Activated CD8-positive, alpha-beta T cell treated with anti-CD3 and anti-CD28 coated beads for 36 hours (primary cell): ENCODE measurements around the gene EHD1. TPM values are rescaled to one million over a fixed set of nuclear protein-coding genes. Genes with fewer than 3 reads are reported as not detected.

Experiments used
- ATAC-seq: fragments of 200-7000 bp; cut with Tn5 transposase; one replicate; pipeline ENCODE4 v1.10.0; 2021; ENCODE audit warnings: mild to moderate bottlenecking, moderate library complexity
- CTCF ChIA-PET: fragments of 350-600 bp; sonication (Branson Sonifier 250); formaldehyde crosslinking; loops from one replicate; lab custom pipeline; 2021; ENCODE audit warnings: antibody characterized with exemption; lab: Charles Lee
- POLR2A ChIA-PET: fragments of 350-600 bp; sonication (Branson Sonifier 250); formaldehyde crosslinking; loops from one replicate; lab custom pipeline; 2021; ENCODE audit warnings: antibody characterized with exemption; lab: Charles Lee
- DNase-seq: peaks from one replicate; pipeline ENCODE4 v3.0.0-alpha.2; 2020
- H3K27ac Mint-ChIP-seq: one replicate; pipeline ENCODE4 v1.8.0; 2021; ENCODE audit warnings: mild to moderate bottlenecking, mixed read lengths
- H3K27me3 Mint-ChIP-seq: one replicate; pipeline ENCODE4 v1.8.0; 2021; ENCODE audit warnings: mixed read lengths
- H3K36me3 Mint-ChIP-seq: one replicate; pipeline ENCODE4 v1.8.0; 2021; ENCODE audit warnings: low read depth, mixed read lengths
- H3K4me1 Mint-ChIP-seq: one replicate; pipeline ENCODE4 v1.8.0; 2021; ENCODE audit warnings: low read depth, mixed read lengths
- H3K4me3 Mint-ChIP-seq: one replicate; pipeline ENCODE4 v1.8.0; 2021; ENCODE audit warnings: mild to moderate bottlenecking, moderate library complexity, mixed read lengths
- H3K9me3 Mint-ChIP-seq: one replicate; pipeline ENCODE4 v1.8.0; 2021; ENCODE audit warnings: mixed read lengths
- intact Hi-C: fragments of 100-400 bp; cut with micrococcal nuclease; formaldehyde crosslinking; loops from one replicate; pipeline ENCODE4 v1.10.0; 2022
- total RNA-seq, 2 experiments: library from RNA; stranded (reverse); gene quantifications; one replicate each; pipeline ENCODE4 v1.2.3, GENCODE V29; 2021
- TF ChIP-seq, protein P1 (sequence below): fragments of 200-600 bp; IDR thresholded peaks from one replicate; pipeline ENCODE4 v1.8.0; 2022; ENCODE audit warnings: antibody characterized with exemption, mild to moderate bottlenecking

The EHD1 gene
- total RNA-seq, 2 experiments from 2014 or later, result 60.3 to 65.1 TPM

DNA sequence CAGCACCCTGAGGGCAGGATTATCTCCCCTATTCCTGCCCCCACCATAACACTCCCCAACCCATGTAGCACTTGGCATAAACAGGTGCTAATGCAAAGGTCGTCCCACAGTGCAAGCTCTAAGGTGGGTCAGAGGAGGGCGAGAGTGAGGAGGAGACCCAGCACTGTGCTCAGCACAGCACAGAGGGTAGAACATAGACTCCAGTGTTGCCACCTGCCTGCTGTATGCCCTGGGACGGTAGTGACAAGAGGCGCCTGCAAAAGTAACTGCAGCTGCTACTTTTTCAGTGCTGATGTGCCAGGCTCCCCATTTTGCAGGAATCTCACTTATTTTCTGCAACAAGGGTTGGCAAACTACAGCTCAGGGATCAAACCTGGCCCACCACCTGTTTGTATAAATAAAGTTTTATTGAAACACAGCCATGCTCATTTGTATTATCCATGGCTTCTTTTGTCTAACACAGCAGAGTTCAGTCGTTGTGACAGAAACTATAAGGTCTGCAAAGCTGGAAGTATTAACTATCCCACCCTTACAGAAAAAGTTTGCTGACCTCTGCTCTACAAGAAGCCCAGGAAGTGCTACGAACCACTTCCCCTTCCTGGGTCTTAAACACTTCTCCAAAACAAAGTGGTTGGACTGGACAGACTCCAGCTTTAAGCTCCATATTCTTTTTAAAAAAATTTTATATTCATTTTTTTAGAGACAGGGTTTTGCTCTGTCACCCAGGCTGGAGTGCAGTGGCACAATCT is 17.0 kb downstream of the EHD1 start:
- H3K36me3 Mint-ChIP-seq, result peaks cover 38% of the 10 kb centered on the region

DNA sequence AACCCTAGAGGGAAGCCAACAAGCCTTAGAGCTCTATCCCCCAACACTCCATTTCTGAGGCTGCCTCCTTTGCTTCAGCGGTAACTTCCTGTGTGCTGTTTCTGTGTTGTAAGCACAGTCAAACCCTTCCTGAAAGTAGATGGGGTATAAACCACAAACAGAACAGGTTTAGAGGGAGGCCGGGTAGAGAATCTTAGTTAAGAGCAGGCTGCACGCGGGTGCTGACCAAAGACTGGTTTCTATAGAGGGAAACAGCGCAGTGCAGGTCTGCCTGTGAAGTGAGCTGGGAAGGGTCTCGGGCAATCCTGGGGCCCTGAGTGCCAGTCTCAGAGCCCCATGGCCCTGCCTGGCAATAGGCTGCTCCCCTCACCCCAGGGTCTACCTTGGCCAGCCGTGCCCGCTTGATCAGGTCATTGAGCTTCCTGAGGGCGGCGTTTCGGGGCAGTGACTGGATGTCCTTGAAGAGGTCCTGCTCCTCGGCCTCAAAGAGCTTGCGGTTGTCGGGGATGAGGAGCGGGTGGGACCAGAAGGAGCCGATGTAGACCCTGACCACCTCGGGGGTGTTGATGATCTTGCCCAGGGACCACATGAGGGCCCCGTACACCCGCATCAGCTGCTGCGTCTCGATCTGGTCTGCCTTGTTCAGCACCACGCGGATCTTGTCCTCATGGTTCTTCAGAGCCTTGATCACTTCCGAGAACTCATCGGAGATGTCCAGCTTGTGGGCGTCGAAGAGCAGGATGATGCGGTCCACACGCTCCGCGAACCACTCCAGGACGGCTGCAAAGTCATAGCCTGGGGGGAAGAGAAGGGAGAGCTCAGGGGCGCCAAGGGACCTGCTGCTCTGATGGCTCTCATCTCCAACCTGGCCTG is 18.6 kb downstream of the EHD1 start:
- ATAC-seq (peak; percentile 55), DNase-seq (peak; percentile 88)
- H3K36me3 Mint-ChIP-seq, result peaks cover 43% of the 10 kb centered on the region
- TF ChIP-seq, protein P1, sequence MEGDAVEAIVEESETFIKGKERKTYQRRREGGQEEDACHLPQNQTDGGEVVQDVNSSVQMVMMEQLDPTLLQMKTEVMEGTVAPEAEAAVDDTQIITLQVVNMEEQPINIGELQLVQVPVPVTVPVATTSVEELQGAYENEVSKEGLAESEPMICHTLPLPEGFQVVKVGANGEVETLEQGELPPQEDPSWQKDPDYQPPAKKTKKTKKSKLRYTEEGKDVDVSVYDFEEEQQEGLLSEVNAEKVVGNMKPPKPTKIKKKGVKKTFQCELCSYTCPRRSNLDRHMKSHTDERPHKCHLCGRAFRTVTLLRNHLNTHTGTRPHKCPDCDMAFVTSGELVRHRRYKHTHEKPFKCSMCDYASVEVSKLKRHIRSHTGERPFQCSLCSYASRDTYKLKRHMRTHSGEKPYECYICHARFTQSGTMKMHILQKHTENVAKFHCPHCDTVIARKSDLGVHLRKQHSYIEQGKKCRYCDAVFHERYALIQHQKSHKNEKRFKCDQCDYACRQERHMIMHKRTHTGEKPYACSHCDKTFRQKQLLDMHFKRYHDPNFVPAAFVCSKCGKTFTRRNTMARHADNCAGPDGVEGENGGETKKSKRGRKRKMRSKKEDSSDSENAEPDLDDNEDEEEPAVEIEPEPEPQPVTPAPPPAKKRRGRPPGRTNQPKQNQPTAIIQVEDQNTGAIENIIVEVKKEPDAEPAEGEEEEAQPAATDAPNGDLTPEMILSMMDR, result no peak
- peak overlapping the region; percentile 98 for H3K27ac Mint-ChIP-seq
- no peaks in the 10 kb centered on the region for H3K9me3 Mint-ChIP-seq
- peak overlapping the region; percentile 70 for H3K4me3 Mint-ChIP-seq
- POLR2A ChIA-PET, result interaction anchor here (1.0 to 26.2 kb wide), 12 partner anchors 4 to 639 kb away, joined by 3 to 768 read pairs (median 4); partner anchors contain the start of genes CDC42BPG, EHD1, MALAT1 and SYVN1
- CTCF ChIA-PET, result interaction anchor here (0.9 to 28.9 kb wide), 5 partner anchors 5 to 262 kb away, joined by 3 to 1168 read pairs (median 316); partner anchors contain the start of genes CDC42BPG, EHD1, FAU and MRPL49
- peaks cover 89% of the 10 kb centered on the region for H3K4me1 Mint-ChIP-seq
- intact Hi-C loops, result no loop called here
- H3K27me3 Mint-ChIP-seq, result no peaks in the 10 kb centered on the region

More for the DNA sequence above, 17.0 kb downstream of the EHD1 start:
- Mint-ChIP-seq H3K27me3 (no peaks in the 10 kb centered on the region), H3K4me3 (peak overlapping the region; percentile 70), H3K4me1 (peaks cover 89% of the 10 kb centered on the region), H3K27ac (peak overlapping the region; percentile 87), H3K9me3 (peaks cover 7% of the 10 kb centered on the region)
- DNase-seq, result no peak
- intact Hi-C loops, result no loop called here
- TF ChIP-seq, protein P1, result no peak
- no peak for ATAC-seq
- ChIA-PET CTCF (interaction anchor here (1.2 to 28.9 kb wide), 4 partner anchors 3 to 93 kb away, joined by 3 to 1168 read pairs (median 316); partner anchors contain the start of genes CDC42BPG and EHD1), POLR2A (interaction anchor here (0.9 to 26.2 kb wide), 4 partner anchors 2 to 95 kb away, joined by 3 to 768 read pairs (median 320); partner anchors contain the start of genes CDC42BPG and EHD1)

DNA sequence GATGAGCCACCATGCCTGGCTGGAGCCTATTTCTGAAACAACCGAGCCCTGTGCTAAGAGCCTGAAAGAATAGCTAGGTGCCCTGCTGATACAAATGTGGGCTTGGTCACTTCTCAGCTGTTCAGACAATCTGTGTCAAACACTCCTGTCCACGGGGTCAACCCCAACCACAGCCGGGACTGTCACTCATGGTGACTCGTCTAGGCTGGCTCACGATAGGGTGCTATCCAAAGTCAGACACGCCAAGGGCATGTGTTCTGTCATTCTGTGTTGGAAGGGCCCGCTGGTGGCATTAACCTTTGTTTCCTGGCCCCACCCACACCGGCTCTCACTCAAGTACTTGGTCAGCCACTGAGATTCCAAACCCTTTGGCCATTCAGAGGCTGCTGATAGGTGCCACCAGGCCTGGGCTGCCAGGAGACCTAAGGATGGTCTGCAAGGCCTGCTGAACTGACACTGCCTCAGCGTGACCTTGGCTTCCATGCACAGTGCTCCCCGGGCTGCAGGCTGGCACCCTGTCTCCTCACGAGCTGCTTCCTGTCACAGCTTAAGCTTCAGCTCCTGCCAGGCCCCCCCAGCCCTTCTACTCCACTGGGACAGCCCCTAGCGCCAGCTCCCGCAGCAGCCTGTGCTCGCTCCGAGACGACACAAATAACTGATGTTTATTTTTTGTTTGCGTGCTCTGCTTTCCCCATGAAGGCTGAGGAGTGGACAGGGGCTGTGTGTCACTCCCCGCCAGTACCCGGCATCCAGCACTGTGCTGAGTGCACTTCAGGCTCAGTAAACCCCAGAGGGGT is 19.8 kb downstream of the EHD1 start:
- Mint-ChIP-seq H3K27me3 (no peaks in the 10 kb centered on the region), H3K4me1 (peaks cover 90% of the 10 kb centered on the region), H3K4me3 (peak overlapping the region; percentile 70), H3K9me3 (no peaks in the 10 kb centered on the region), H3K36me3 (peaks cover 54% of the 10 kb centered on the region), H3K27ac (peak overlapping the region; percentile 98)
- intact Hi-C loops, result no loop called here
- TF ChIP-seq, protein P1, result no peak
- CTCF ChIA-PET, result interaction anchor here (0.9 to 28.9 kb wide), 4 partner anchors 6 to 156 kb away, joined by 3 to 1168 read pairs (median 316); partner anchors contain the start of genes CDC42BPG and EHD1
- peak; percentile 84 for DNase-seq
- POLR2A ChIA-PET, result interaction anchor here (0.9 to 26.2 kb wide), 9 partner anchors 5 to 562 kb away, joined by 4 to 768 read pairs (median 5); partner anchors contain the start of genes CDC42BPG, EHD1, SYVN1 and ZNHIT2
- ATAC-seq, result peak; percentile 49

DNA sequence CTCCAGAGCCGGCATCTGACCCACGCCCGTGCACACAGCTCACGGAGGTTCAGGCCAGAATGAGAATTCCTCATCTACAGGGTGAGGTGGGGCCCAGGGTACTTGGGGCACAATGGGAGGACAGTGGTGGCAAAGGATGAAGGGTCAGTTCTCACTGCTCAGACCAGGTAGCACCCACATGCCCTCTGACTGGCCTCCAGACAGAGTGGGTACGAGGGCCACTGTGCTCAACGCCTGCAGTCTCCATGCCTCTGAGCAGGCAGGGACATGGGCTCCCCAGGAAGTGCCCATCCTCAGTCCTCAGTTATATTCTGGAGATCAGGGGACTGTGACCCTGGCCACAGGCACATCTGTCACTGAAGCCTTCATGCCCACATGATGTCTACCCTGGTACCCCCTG is 20.9 kb downstream of the EHD1 start:
- ATAC-seq (no peak), DNase-seq (no peak)
- H3K27ac Mint-ChIP-seq, result peak overlapping the region; percentile 81
- TF ChIP-seq, protein P1, result no peak
- ChIA-PET POLR2A (interaction anchor here (1.1 to 26.2 kb wide), 4 partner anchors 4 to 31 kb away, joined by 5 to 768 read pairs (median 320); partner anchors contain the start of genes CDC42BPG and EHD1), CTCF (interaction anchor here (2.6 to 28.9 kb wide), 4 partner anchors 5 to 29 kb away, joined by 20 to 1168 read pairs (median 316); partner anchors contain the start of genes CDC42BPG and EHD1)
- H3K4me1 Mint-ChIP-seq, result peaks cover 90% of the 10 kb centered on the region
- H3K9me3 Mint-ChIP-seq, result no peaks in the 10 kb centered on the region
- intact Hi-C loops, result no loop called here
- no peaks in the 10 kb centered on the region for H3K27me3 Mint-ChIP-seq
- H3K36me3 Mint-ChIP-seq, result peaks cover 62% of the 10 kb centered on the region
- H3K4me3 Mint-ChIP-seq, result no peak overlapping the region
